ENCODE results near the gene EIF1AD. TPM values are rescaled to one million over a fixed set of nuclear protein-coding genes. Genes with fewer than 3 reads are reported as not detected.

EIF1AD gene
- total and polyA plus RNA-seq, 9 donors = 15.2 to 42.1 (median 30.2) TPM

DNA sequence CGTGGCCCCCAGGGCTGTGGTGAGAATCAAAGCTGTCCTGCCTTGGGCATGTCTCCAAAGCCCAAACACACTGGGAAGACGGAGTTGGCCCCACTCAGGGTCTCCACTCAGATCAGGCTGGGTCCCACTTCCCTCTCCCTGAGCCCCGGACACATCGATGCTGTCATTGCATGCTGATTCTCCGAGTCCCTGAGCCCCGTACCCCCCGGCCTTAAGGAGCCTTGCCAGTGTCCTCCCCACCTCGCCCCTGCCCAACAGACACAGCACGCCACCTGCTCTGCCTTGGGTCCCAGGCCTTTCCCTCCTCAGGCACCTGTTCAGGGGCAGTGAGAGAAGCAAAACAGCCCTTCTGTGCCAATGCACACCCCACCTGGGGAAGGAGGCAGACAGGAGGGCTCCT, 14.6 kb downstream of the EIF1AD start:
- Histone ChIP-seq H3K27ac (no peak overlapping the region), H3K9me3 (no peaks in the 10 kb centered on the region), H3K27me3 (no peaks in the 10 kb centered on the region), H3K4me1 (ENCODE audit: insufficient read depth) (no peaks in the 10 kb centered on the region), H3K4me3 (no peak overlapping the region), H3K36me3 (no peaks in the 10 kb centered on the region)
- intact Hi-C loops (cut with DNase I) = loop anchor here in 3 of 4 donors (5.0 to 10.0 kb wide), 3 partner anchors 105 to 280 kb away; partner anchors contain the start of gene KAT5 (in 1 of the 3)
- no peak for TF ChIP-seq POLR2A (IDR thresholded peaks at IDR 0.05)
- TF ChIP-seq, protein P1, sequence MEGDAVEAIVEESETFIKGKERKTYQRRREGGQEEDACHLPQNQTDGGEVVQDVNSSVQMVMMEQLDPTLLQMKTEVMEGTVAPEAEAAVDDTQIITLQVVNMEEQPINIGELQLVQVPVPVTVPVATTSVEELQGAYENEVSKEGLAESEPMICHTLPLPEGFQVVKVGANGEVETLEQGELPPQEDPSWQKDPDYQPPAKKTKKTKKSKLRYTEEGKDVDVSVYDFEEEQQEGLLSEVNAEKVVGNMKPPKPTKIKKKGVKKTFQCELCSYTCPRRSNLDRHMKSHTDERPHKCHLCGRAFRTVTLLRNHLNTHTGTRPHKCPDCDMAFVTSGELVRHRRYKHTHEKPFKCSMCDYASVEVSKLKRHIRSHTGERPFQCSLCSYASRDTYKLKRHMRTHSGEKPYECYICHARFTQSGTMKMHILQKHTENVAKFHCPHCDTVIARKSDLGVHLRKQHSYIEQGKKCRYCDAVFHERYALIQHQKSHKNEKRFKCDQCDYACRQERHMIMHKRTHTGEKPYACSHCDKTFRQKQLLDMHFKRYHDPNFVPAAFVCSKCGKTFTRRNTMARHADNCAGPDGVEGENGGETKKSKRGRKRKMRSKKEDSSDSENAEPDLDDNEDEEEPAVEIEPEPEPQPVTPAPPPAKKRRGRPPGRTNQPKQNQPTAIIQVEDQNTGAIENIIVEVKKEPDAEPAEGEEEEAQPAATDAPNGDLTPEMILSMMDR (IDR thresholded peaks at IDR 0.05) = no peak
- no peak for TF ChIP-seq EP300 (IDR thresholded peaks at IDR 0.05)
- WGBS, 3 donors = 76 to 81% (median 78%) methylated on average over 9 of the region's 9 CpGs
- DNase-seq = no peak

DNA sequence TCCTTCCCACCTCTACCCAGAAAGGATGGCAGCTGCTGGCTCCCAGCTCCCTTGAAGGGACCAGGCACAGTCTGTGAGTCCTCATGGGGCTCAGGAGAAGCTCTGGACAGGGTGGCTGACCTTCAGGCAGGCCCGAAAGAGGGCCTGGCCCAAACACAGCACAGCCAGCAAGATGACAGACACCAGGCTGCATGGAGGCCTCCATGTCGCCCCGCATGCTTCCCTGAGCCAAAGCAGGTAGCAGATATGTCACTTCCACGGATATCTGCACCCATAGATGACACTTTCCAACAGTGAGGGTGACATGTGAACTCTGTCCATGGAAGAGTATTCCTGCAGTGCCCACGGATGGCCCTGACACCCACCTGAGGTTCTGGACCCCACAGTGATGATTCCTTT, 18.4 kb downstream of the EIF1AD start:
- H3K36me3 ChIP-seq = no peaks in the 10 kb centered on the region
- no peaks in the 10 kb centered on the region for H3K27me3 ChIP-seq
- no peak overlapping the region for H3K4me3 ChIP-seq
- intact Hi-C loops (cut with DNase I) = loop anchor here in 2 of 4 donors (5.0 to 10.0 kb wide), 2 partner anchors 101 to 269 kb away; partner anchors contain the start of gene KAT5 (in 1 of the 2)
- TF ChIP-seq, protein P1 (IDR thresholded peaks at IDR 0.05) = no peak
- TF ChIP-seq POLR2A (IDR thresholded peaks at IDR 0.05) (no peak), EP300 (IDR thresholded peaks at IDR 0.05) (no peak)
- H3K27ac ChIP-seq = no peak overlapping the region
- DNase-seq = no peak
- 63 to 84% (median 65%) methylated on average over 5 of the region's 5 CpGs for WGBS, 3 donors
- no peaks in the 10 kb centered on the region for H3K4me1 ChIP-seq (ENCODE audit: insufficient read depth)
- no peaks in the 10 kb centered on the region for H3K9me3 ChIP-seq

DNA sequence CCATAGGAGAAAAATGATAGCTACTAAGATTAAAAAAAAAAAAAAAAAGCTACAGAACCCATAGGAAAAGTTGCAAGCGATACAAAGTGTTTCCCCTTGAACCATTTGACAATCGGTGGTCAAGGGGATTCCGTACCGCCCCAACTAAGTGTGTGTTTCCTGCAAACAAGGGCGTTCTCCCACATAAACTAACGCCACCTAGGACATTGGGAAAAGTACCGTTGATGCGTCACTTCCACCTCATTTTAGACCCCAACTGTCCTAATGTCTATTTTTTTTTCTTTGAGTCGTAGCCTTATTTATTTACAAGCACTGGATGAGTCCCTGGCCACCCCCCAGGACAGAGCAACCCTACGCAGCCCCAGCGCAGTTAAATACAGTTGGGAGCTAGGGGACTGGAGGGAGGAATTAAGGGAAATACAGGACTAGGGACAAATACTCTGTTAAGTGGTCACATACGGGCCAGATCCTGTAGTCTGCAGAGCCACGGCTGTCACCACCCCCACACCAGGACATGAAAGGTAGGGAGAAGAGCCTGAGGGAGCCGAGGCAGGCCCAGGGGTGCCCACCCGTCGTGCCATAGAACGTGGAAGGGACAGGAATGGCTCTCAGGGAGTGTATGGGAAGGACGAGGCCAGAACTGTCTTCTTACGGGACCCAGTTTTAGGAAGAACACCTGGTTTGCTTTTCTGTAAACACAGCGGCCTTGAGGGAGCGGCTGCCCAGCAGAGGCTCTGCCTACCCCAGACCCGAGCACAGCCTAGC, 19.0 kb downstream of the EIF1AD start:
- no peaks in the 10 kb centered on the region for H3K27me3 ChIP-seq
- H3K4me1 ChIP-seq (ENCODE audit: insufficient read depth) = no peaks in the 10 kb centered on the region
- no peak overlapping the region for H3K27ac ChIP-seq
- H3K4me3 ChIP-seq = no peak overlapping the region
- TF ChIP-seq EP300 (IDR thresholded peaks at IDR 0.05) = no peak
- no peak for TF ChIP-seq POLR2A (IDR thresholded peaks at IDR 0.05)
- TF ChIP-seq, protein P1 (IDR thresholded peaks at IDR 0.05) = no peak
- no peaks in the 10 kb centered on the region for H3K9me3 ChIP-seq
- intact Hi-C loops (cut with DNase I) = loop anchor here in 2 of 4 donors (5.0 to 10.0 kb wide), 2 partner anchors 101 to 268 kb away; partner anchors contain the start of gene KAT5 (in 1 of the 2)
- DNase-seq = no peak
- 54 to 75% (median 55%) methylated on average over 21 to 22 of the region's 22 CpGs for WGBS, 3 donors
- H3K36me3 ChIP-seq = no peaks in the 10 kb centered on the region

DNA sequence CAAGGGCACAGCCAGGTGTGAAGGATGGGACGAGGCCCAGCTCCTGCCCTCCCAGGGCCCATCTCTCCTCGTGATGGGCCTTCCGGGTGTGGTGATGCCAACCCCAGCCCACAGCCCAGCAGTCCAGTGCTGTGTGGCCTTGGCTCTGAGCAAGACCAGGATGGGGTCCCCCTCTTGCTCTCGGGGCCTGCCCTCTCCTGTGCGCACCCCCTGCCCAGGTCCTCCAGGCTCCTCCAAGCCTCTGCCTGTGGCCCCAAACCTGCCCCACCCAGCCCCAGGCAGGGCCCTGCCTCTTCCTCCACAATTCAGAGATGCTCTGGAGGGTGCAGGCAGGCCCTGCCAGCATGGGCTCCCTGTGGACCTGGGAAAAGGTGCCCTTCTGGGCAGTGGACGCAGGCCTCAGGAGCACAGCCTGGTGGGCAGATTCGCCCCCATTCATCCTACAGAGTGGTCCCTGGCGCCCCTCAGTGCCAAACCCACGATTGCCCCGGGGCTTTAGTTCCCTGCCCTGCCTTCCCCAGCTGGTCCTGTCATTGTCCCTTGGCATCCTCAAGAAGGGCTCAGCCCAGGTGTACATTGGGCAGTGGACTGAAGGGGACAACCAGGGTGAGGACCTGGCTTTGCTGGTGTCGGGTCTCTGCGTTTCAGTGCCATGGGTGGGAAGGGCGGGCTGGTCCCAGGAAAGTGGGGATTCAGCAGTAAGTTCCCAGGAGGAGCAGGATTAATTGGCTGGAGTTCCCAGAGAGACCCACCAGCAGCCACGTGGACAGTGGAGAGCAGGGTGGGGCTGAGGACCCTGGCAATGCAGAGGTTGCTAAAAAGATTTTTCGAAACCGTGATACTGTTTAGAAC, 19.8 kb downstream of the EIF1AD start:
- WGBS, 3 donors = 67 to 71% (median 69%) methylated on average over 15 to 16 of the region's 16 CpGs
- no peaks in the 10 kb centered on the region for H3K9me3 ChIP-seq
- intact Hi-C loops (cut with DNase I) = loop anchor here in 2 of 4 donors (5.0 to 10.0 kb wide), 2 partner anchors 100 to 267 kb away; partner anchors contain the start of gene KAT5 (in 1 of the 2)
- no peak overlapping the region for H3K4me3 ChIP-seq
- H3K27me3 ChIP-seq = no peaks in the 10 kb centered on the region
- no peaks in the 10 kb centered on the region for H3K4me1 ChIP-seq (ENCODE audit: insufficient read depth)
- no peak for DNase-seq
- no peaks in the 10 kb centered on the region for H3K36me3 ChIP-seq
- H3K27ac ChIP-seq = no peak overlapping the region
- TF ChIP-seq EP300 (IDR thresholded peaks at IDR 0.05) = no peak
- TF ChIP-seq, protein P1 (IDR thresholded peaks at IDR 0.05) = no peak
- TF ChIP-seq POLR2A (IDR thresholded peaks at IDR 0.05) = no peak
